Activated B cell treated with CpG ODN at 0.5 μM for 24 hours (primary cell): ENCODE measurements around the gene CSNK1A1L. TPM values are rescaled to one million over a fixed set of nuclear protein-coding genes. Genes with fewer than 3 reads are reported as not detected.

ENCODE experiments used
- ATAC-seq: fragments of 200-7000 bp; cut with Tn5 transposase; one replicate; pipeline ENCODE4 v1.10.0; 2021; ENCODE audit warnings: low read depth, mild to moderate bottlenecking, moderate library complexity
- CTCF ChIA-PET: fragments of 350-600 bp; sonication (Branson Sonifier 250); formaldehyde crosslinking; loops from one replicate; lab custom pipeline; 2021; ENCODE audit warnings: antibody characterized with exemption; lab: Charles Lee
- POLR2A ChIA-PET: fragments of 350-600 bp; sonication (Branson Sonifier 250); formaldehyde crosslinking; loops from one replicate; lab custom pipeline; 2021; ENCODE audit warnings: antibody characterized with exemption; lab: Charles Lee
- DNase-seq: peaks from one replicate; pipeline ENCODE4 v3.0.0; 2022
- H3K27ac Mint-ChIP-seq: one replicate; pipeline ENCODE4 v1.8.0; 2020; ENCODE audit warnings: mixed read lengths
- H3K27me3 Mint-ChIP-seq: one replicate; pipeline ENCODE4 v1.8.0; 2021; ENCODE audit warnings: mixed read lengths
- H3K36me3 Mint-ChIP-seq: one replicate; pipeline ENCODE4 v1.8.0; 2021; ENCODE audit warnings: low read depth, mixed read lengths
- H3K4me1 Mint-ChIP-seq: one replicate; pipeline ENCODE4 v1.8.0; 2021; ENCODE audit warnings: mixed read lengths
- H3K4me3 Mint-ChIP-seq: one replicate; pipeline ENCODE4 v1.8.0; 2020; ENCODE audit warnings: mild to moderate bottlenecking, mixed read lengths
- H3K9me3 Mint-ChIP-seq: one replicate; pipeline ENCODE4 v1.8.0; 2020; ENCODE audit warnings: mixed read lengths
- intact Hi-C: fragments of 100-400 bp; cut with micrococcal nuclease; formaldehyde crosslinking; loops from one replicate; pipeline ENCODE4 v1.15.1; 2024
- total RNA-seq: library from RNA; stranded (reverse); gene quantifications from 2 replicates; pipeline ENCODE4 v1.2.3, GENCODE V29; 2022
- TF ChIP-seq, protein P1 (sequence below): fragments of 200-600 bp; IDR thresholded peaks from one replicate; pipeline ENCODE4 v1.8.0; 2022; ENCODE audit warnings: antibody characterized with exemption, mild to moderate bottlenecking

The CSNK1A1L gene
- total RNA-seq, 1 donor from 2014 or later: not detected

DNA sequence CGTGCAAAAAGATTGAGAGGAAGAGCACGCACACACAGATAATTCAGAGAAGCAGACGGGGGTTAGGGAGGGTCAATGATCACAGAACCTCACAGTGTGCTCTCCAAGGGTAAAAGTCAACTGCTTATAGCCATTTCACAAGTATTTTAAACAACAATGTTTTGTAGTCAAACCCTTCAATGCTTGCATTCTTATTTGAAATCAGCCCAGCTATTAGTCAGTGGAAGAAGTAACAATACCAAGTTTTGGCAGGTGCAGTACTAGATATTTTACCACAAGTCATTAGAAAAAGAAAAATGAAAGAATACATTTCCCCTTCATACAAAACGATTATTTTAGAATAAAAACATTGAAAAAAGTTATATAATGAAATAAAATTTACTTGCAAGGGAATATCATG is 2.6 kb downstream of the CSNK1A1L start:
- Mint-ChIP-seq H3K27me3 (peaks cover 3% of the 10 kb centered on the region), H3K9me3 (no peaks in the 10 kb centered on the region), H3K27ac (no peak overlapping the region), H3K4me1 (no peaks in the 10 kb centered on the region), H3K36me3 (no peaks in the 10 kb centered on the region), H3K4me3 (no peak overlapping the region)
- POLR2A ChIA-PET: no interaction called here
- DNase-seq: no peak
- no peak for ATAC-seq
- TF ChIP-seq, protein P1, sequence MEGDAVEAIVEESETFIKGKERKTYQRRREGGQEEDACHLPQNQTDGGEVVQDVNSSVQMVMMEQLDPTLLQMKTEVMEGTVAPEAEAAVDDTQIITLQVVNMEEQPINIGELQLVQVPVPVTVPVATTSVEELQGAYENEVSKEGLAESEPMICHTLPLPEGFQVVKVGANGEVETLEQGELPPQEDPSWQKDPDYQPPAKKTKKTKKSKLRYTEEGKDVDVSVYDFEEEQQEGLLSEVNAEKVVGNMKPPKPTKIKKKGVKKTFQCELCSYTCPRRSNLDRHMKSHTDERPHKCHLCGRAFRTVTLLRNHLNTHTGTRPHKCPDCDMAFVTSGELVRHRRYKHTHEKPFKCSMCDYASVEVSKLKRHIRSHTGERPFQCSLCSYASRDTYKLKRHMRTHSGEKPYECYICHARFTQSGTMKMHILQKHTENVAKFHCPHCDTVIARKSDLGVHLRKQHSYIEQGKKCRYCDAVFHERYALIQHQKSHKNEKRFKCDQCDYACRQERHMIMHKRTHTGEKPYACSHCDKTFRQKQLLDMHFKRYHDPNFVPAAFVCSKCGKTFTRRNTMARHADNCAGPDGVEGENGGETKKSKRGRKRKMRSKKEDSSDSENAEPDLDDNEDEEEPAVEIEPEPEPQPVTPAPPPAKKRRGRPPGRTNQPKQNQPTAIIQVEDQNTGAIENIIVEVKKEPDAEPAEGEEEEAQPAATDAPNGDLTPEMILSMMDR: no peak
- CTCF ChIA-PET: no interaction called here
- intact Hi-C loops: no loop called here

DNA sequence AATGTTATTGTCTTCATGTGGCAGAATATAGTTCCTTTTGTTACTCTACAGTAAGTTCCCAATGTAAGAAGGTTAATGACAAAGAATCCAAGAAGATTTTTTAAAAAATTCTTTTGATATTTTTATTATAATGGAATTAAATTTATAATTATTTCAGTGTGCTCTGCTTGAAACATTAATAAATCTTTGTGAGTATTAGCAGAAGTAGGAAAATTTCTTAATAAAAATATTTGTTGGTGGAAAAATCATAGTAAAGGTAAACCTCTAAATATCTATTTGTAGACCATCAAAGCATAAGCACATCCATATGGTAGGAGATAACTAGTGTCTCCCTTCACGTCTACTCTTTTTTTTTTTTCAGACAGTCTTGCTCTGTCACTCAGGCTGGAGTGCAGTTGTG is 4.3 kb downstream of the CSNK1A1L start:
- TF ChIP-seq, protein P1: no peak
- Mint-ChIP-seq H3K9me3 (no peaks in the 10 kb centered on the region), H3K4me1 (no peaks in the 10 kb centered on the region), H3K27ac (no peak overlapping the region), H3K27me3 (peaks cover 3% of the 10 kb centered on the region), H3K4me3 (no peak overlapping the region), H3K36me3 (no peaks in the 10 kb centered on the region)
- intact Hi-C loops: no loop called here
- ChIA-PET CTCF (no interaction called here), POLR2A (no interaction called here)
- DNase-seq (no peak), ATAC-seq (no peak)

DNA sequence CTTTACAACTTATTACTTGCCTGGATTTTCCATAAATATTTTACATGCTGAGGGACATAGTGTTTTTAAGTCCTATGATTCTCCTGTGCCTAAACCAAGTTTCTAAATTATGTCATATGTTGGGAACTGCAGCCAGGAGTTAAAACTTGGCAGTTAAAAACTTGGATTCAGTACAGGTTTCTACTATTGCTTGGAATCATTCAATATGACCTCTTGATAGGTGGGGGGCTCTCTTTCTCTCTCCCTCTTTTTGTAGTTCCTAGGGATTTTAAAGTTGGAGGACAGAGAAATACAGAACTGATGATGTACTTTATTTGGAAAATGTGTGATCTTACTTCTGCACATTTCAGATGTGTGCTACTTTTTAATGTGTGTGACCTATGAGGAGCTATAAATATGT is 4.7 kb downstream of the CSNK1A1L start:
- no peak for DNase-seq
- no peak overlapping the region for H3K4me3 Mint-ChIP-seq
- no peaks in the 10 kb centered on the region for H3K4me1 Mint-ChIP-seq
- H3K27ac Mint-ChIP-seq: no peak overlapping the region
- intact Hi-C loops: no loop called here
- no peaks in the 10 kb centered on the region for H3K36me3 Mint-ChIP-seq
- CTCF ChIA-PET: no interaction called here
- peaks cover 3% of the 10 kb centered on the region for H3K27me3 Mint-ChIP-seq
- TF ChIP-seq, protein P1: no peak
- POLR2A ChIA-PET: no interaction called here
- ATAC-seq: no peak
- no peaks in the 10 kb centered on the region for H3K9me3 Mint-ChIP-seq

DNA sequence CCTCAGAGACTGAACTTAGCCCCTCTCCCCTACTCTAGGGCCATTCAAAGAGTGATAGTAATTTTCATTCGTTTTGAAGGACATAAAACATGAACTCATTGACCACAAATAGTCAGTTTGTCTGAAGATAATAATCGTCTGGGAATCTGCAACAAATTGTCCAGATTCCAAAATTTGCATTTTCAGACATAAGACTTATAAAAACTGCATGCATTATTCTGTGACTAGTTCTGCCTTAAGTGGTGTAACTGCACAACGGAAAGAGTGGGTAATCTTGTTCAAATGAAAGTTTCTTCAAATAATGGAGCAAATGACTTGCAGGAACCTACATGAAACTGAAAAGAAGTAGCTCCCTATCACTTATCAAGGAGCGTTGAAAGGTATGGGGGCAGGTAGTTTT is 8.4 kb downstream of the CSNK1A1L start:
- ChIA-PET POLR2A (no interaction called here), CTCF (no interaction called here)
- ATAC-seq (no peak), DNase-seq (no peak)
- H3K4me1 Mint-ChIP-seq: no peaks in the 10 kb centered on the region
- H3K27me3 Mint-ChIP-seq: peaks cover 9% of the 10 kb centered on the region
- intact Hi-C loops: no loop called here
- TF ChIP-seq, protein P1: no peak
- H3K36me3 Mint-ChIP-seq: no peaks in the 10 kb centered on the region
- no peak overlapping the region for H3K27ac Mint-ChIP-seq
- H3K4me3 Mint-ChIP-seq: no peak overlapping the region
- H3K9me3 Mint-ChIP-seq: no peaks in the 10 kb centered on the region

DNA sequence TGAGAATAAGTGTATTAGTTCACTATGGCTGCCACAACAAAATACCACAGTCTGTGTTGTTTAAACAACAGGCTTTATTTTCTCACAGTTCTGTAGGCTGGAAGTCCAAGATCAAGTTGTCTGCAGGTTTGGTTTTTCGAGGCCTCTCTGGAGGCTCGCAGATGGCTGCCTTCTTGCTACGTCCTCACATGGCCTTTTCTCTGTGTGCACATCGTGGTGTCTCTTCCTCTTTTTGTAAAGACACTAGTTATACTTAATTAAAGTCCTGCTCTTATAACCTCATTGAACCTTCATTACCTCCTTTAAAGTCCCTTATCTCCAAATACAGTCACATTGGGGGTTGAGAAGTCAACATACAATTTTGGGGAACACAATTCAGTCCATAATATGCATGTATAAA is 10.6 kb downstream of the CSNK1A1L start:
- TF ChIP-seq, protein P1: no peak
- H3K4me1 Mint-ChIP-seq: no peaks in the 10 kb centered on the region
- no peak for ATAC-seq
- H3K36me3 Mint-ChIP-seq: no peaks in the 10 kb centered on the region
- H3K27ac Mint-ChIP-seq: no peak overlapping the region
- H3K4me3 Mint-ChIP-seq: no peak overlapping the region
- no peak for DNase-seq
- ChIA-PET POLR2A (no interaction called here), CTCF (no interaction called here)
- no peaks in the 10 kb centered on the region for H3K9me3 Mint-ChIP-seq
- intact Hi-C loops: no loop called here
- H3K27me3 Mint-ChIP-seq: peaks cover 11% of the 10 kb centered on the region
